Measurements from ENCODE around the gene ZDHHC7. TPM values are rescaled to one million over a fixed set of nuclear protein-coding genes. Genes with fewer than 3 reads are reported as not detected.

Gene ZDHHC7
- total RNA-seq, 2 experiments from 2014 or later: 28.1 to 28.7 TPM

- Mint-ChIP-seq H3K9me3 (ENCODE audit: insufficient read depth) (no peaks in the 10 kb centered on the region), H3K36me3 (ENCODE audit: low read depth) (no peaks in the 10 kb centered on the region), H3K27me3 (ENCODE audit: low read depth) (no peaks in the 10 kb centered on the region), H3K4me1 (ENCODE audit: low read depth) (peaks cover 41% of the 10 kb centered on the region), H3K4me3 (peak overlapping the region; percentile 87), H3K27ac (peak overlapping the region; percentile 80)
- DNase-seq (peak; percentile 80), ATAC-seq (peak; percentile 75)
- ChIA-PET CTCF (interaction anchor here (1.2 to 3.0 kb wide), 9 partner anchors 15 to 62 kb away, joined by 3 to 26 read pairs (median 9); partner anchors contain the start of gene ZDHHC7), POLR2A (interaction anchor here (0.7 to 2.7 kb wide), 4 partner anchors 15 to 224 kb away, joined by 3 to 21 read pairs (median 11); partner anchors contain the start of gene ZDHHC7)
These were observed 17.5 kb upstream of the ZDHHC7 start for GRCh38 chr16:85028685-85029407.

GRCh38 chr16:85027958-85028684 lies 16.8 kb upstream of the ZDHHC7 start:
- H3K27me3 Mint-ChIP-seq (ENCODE audit: low read depth): no peaks in the 10 kb centered on the region
- no peaks in the 10 kb centered on the region for H3K9me3 Mint-ChIP-seq (ENCODE audit: insufficient read depth)
- peak overlapping the region; percentile 87 for H3K4me3 Mint-ChIP-seq
- no peaks in the 10 kb centered on the region for H3K36me3 Mint-ChIP-seq (ENCODE audit: low read depth)
- DNase-seq (peak; percentile 39), ATAC-seq (peak; percentile 18)
- H3K4me1 Mint-ChIP-seq (ENCODE audit: low read depth): peaks cover 41% of the 10 kb centered on the region
- ChIA-PET POLR2A (interaction anchor here (0.6 to 2.7 kb wide), 7 partner anchors 12 to 225 kb away, joined by 3 to 21 read pairs (median 3); partner anchors contain the start of gene ZDHHC7), CTCF (interaction anchor here (1.2 to 3.0 kb wide), 8 partner anchors 15 to 63 kb away, joined by 3 to 26 read pairs (median 8); partner anchors contain the start of gene ZDHHC7)
- peak overlapping the region; percentile 80 for H3K27ac Mint-ChIP-seq

GRCh38 chr16:85027349-85027957 lies 16.1 kb upstream of the ZDHHC7 start, which contains the start of gene KIAA0513:
Gene KIAA0513 (plus strand): TSS chr16:85027795. CDS start chr16:85067072, 39,277 bp downstream.
- ATAC-seq (peak; percentile 81), DNase-seq (peak; percentile 95)
- CTCF ChIA-PET: interaction anchor here (1.0 to 3.0 kb wide), 12 partner anchors 12 to 64 kb away, joined by 4 to 26 read pairs (median 6); partner anchors contain the start of gene ZDHHC7
- Mint-ChIP-seq H3K36me3 (ENCODE audit: low read depth) (no peaks in the 10 kb centered on the region), H3K4me3 (peak within 1 kb of the TSS; percentile 87), H3K27ac (peak within 1 kb of the TSS; percentile 86), H3K27me3 (ENCODE audit: low read depth) (no peaks in the 10 kb centered on the region), H3K9me3 (ENCODE audit: insufficient read depth) (no peaks in the 10 kb centered on the region), H3K4me1 (ENCODE audit: low read depth) (peaks cover 41% of the 10 kb centered on the region)
- POLR2A ChIA-PET: interaction anchor here (0.6 to 2.7 kb wide), 6 partner anchors 12 to 130 kb away, joined by 3 to 21 read pairs (median 4); partner anchors contain the start of gene ZDHHC7

GRCh38 chr16:85026703-85027102 lies 15.4 kb upstream of the ZDHHC7 start:
- Mint-ChIP-seq H3K27ac (no peak overlapping the region), H3K9me3 (ENCODE audit: insufficient read depth) (no peaks in the 10 kb centered on the region), H3K4me3 (peak overlapping the region; percentile 87), H3K4me1 (ENCODE audit: low read depth) (peaks cover 40% of the 10 kb centered on the region), H3K36me3 (ENCODE audit: low read depth) (no peaks in the 10 kb centered on the region), H3K27me3 (ENCODE audit: low read depth) (no peaks in the 10 kb centered on the region)
- no peak for ATAC-seq
- DNase-seq: no peak
- POLR2A ChIA-PET: interaction anchor here (0.8 to 2.7 kb wide), 4 partner anchors 14 to 61 kb away, joined by 3 to 21 read pairs (median 12); partner anchors contain the start of gene ZDHHC7
- CTCF ChIA-PET: interaction anchor here (1.0 to 3.0 kb wide), 11 partner anchors 11 to 64 kb away, joined by 4 to 26 read pairs (median 6); partner anchors contain the start of gene ZDHHC7

- no peaks in the 10 kb centered on the region for H3K36me3 Mint-ChIP-seq (ENCODE audit: low read depth)
- DNase-seq (no peak), ATAC-seq (no peak)
- H3K27me3 Mint-ChIP-seq (ENCODE audit: low read depth): peaks cover 2% of the 10 kb centered on the region
- H3K27ac Mint-ChIP-seq: no peak overlapping the region
- H3K9me3 Mint-ChIP-seq (ENCODE audit: insufficient read depth): no peaks in the 10 kb centered on the region
- POLR2A ChIA-PET: interaction anchor here (1.5 to 2.7 kb wide), 2 partner anchors 13 to 15 kb away, joined by 6 to 21 read pairs; partner anchors contain the start of gene ZDHHC7
- H3K4me3 Mint-ChIP-seq: peak overlapping the region; percentile 87
- peaks cover 37% of the 10 kb centered on the region for H3K4me1 Mint-ChIP-seq (ENCODE audit: low read depth)
- CTCF ChIA-PET: interaction anchor here (1.0 to 3.0 kb wide), 6 partner anchors 10 to 60 kb away, joined by 4 to 26 read pairs (median 8); no protein-coding TSS in a partner anchor
These were observed 14.7 kb upstream of the ZDHHC7 start for GRCh38 chr16:85025781-85026653.

- no peak for DNase-seq
- Mint-ChIP-seq H3K36me3 (ENCODE audit: low read depth) (no peaks in the 10 kb centered on the region), H3K27ac (no peak overlapping the region), H3K4me3 (no peak overlapping the region), H3K27me3 (ENCODE audit: low read depth) (peaks cover 15% of the 10 kb centered on the region), H3K9me3 (ENCODE audit: insufficient read depth) (no peaks in the 10 kb centered on the region), H3K4me1 (ENCODE audit: low read depth) (peaks cover 16% of the 10 kb centered on the region)
- ChIA-PET POLR2A (interaction anchor here (1.1 kb wide), 1 partner anchor 8 kb away, joined by 5 read pairs; the partner anchor contains the start of gene ZDHHC7), CTCF (interaction anchor here (1.7 kb wide), 1 partner anchor 49 kb away, joined by 3 read pairs; no protein-coding TSS in a partner anchor)
- ATAC-seq: no peak
These were observed 8.4 kb upstream of the ZDHHC7 start for GRCh38 chr16:85019659-85020245.

- DNase-seq (no peak), ATAC-seq (no peak)
- Mint-ChIP-seq H3K4me3 (no peak overlapping the region), H3K4me1 (ENCODE audit: low read depth) (peaks cover 16% of the 10 kb centered on the region), H3K27me3 (ENCODE audit: low read depth) (peaks cover 20% of the 10 kb centered on the region), H3K27ac (no peak overlapping the region), H3K9me3 (ENCODE audit: insufficient read depth) (no peaks in the 10 kb centered on the region), H3K36me3 (ENCODE audit: low read depth) (no peaks in the 10 kb centered on the region)
- POLR2A ChIA-PET: interaction anchor here (1.1 kb wide), 1 partner anchor 7 kb away, joined by 5 read pairs; the partner anchor contains the start of gene ZDHHC7
- CTCF ChIA-PET: no interaction called here
These were observed 7.3 kb upstream of the ZDHHC7 start for GRCh38 chr16:85018529-85019236.

- DNase-seq (no peak), ATAC-seq (no peak)
- Mint-ChIP-seq H3K27me3 (ENCODE audit: low read depth) (peaks cover 20% of the 10 kb centered on the region), H3K4me1 (ENCODE audit: low read depth) (peaks cover 16% of the 10 kb centered on the region), H3K27ac (no peak overlapping the region), H3K9me3 (ENCODE audit: insufficient read depth) (no peaks in the 10 kb centered on the region), H3K4me3 (no peak overlapping the region), H3K36me3 (ENCODE audit: low read depth) (no peaks in the 10 kb centered on the region)
- POLR2A ChIA-PET: no interaction called here
- CTCF ChIA-PET: interaction anchor here (3.1 kb wide), 1 partner anchor 69 kb away, joined by 13 read pairs; no protein-coding TSS in a partner anchor
These were observed 6.3 kb upstream of the ZDHHC7 start for GRCh38 chr16:85017633-85018032.

- CTCF ChIA-PET: interaction anchor here (1.2 to 3.1 kb wide), 2 partner anchors 46 to 70 kb away, joined by 3 to 13 read pairs; no protein-coding TSS in a partner anchor
- no peaks in the 10 kb centered on the region for H3K9me3 Mint-ChIP-seq (ENCODE audit: insufficient read depth)
- ATAC-seq (peak; percentile 38), DNase-seq (no peak)
- no peak overlapping the region for H3K27ac Mint-ChIP-seq
- H3K4me1 Mint-ChIP-seq (ENCODE audit: low read depth): peaks cover 16% of the 10 kb centered on the region
- H3K36me3 Mint-ChIP-seq (ENCODE audit: low read depth): no peaks in the 10 kb centered on the region
- POLR2A ChIA-PET: interaction anchor here (1.1 kb wide), 1 partner anchor 38 kb away, joined by 4 read pairs; no protein-coding TSS in a partner anchor
- peaks cover 20% of the 10 kb centered on the region for H3K27me3 Mint-ChIP-seq (ENCODE audit: low read depth)
- no peak overlapping the region for H3K4me3 Mint-ChIP-seq
These were observed 5.8 kb upstream of the ZDHHC7 start for GRCh38 chr16:85017151-85017550.

Measured in activated CD8-positive, alpha-beta T cell treated with anti-CD3 and anti-CD28 coated beads, Interleukin-2, amount 10 ng/mL, durations not matched to agents 7 days and 5 days (primary cell).